CD8-positive, alpha-beta memory T cell (primary cell): ENCODE measurements around the gene ELP5. TPM values are rescaled to one million over a fixed set of nuclear protein-coding genes. Genes with fewer than 3 reads are reported as not detected.
A peak's percentile ranks its signal among the peaks of the same experiment; 100 is the strongest.

ENCODE experiments used
- CTCF ChIA-PET: fragments of 350-600 bp; sonication (Branson Sonifier 250); formaldehyde crosslinking; loops from one replicate; lab custom pipeline; 2021; ENCODE audit warnings: antibody characterized with exemption; lab: Charles Lee
- POLR2A ChIA-PET: fragments of 350-600 bp; sonication (Branson Sonifier 250); formaldehyde crosslinking; loops from one replicate; lab custom pipeline; 2021; ENCODE audit warnings: antibody characterized with exemption; lab: Charles Lee
- DNase-seq, 5 donors: peaks; one replicate each; pipeline versions ENCODE4 v3.0.0 to v3.0.0-alpha.2; 2020 to 2022; ENCODE audit warnings: mixed read lengths in 1 of 5
- H3K27ac ChIP-seq: one replicate; pipeline ENCODE4 v1.7.0; 2013; ENCODE audit warnings: low read depth, mild to moderate bottlenecking, low read length, moderate library complexity
- H3K27me3 ChIP-seq: 2 replicates; pipeline ENCODE4 v1.7.0; 2013; ENCODE audit warnings: low read length, mild to moderate bottlenecking; ENCODE audit not compliant: insufficient read depth, poor library complexity, severe bottlenecking
- H3K36me3 ChIP-seq: 2 replicates; pipeline ENCODE4 v1.7.0; 2013; ENCODE audit warnings: mild to moderate bottlenecking, low read length, moderate library complexity; ENCODE audit not compliant: insufficient read depth
- H3K4me1 ChIP-seq: 2 replicates; pipeline ENCODE4 v1.7.0; 2013; ENCODE audit warnings: mild to moderate bottlenecking, low read length, moderate library complexity; ENCODE audit not compliant: insufficient read depth
- H3K4me3 ChIP-seq: 2 replicates; pipeline ENCODE4 v1.7.0; 2013; ENCODE audit warnings: mild to moderate bottlenecking, low read length
- H3K9me3 ChIP-seq: 2 replicates; pipeline ENCODE4 v1.7.0; 2013; ENCODE audit warnings: mild to moderate bottlenecking, low read length
- H3K27ac Mint-ChIP-seq, 8 donors: one replicate each; pipeline ENCODE4 v1.8.0; 2020 to 2021; ENCODE audit warnings: mixed read lengths in 8 of 8, mild to moderate bottlenecking in 6 of 8, inconsistent platforms in 3 of 8, moderate library complexity in 3 of 8
- H3K27me3 Mint-ChIP-seq, 2 donors: one replicate each; pipeline ENCODE4 v1.8.0; 2020 to 2021; ENCODE audit warnings: mixed read lengths in 2 of 2, mild to moderate bottlenecking in 1 of 2, moderate library complexity in 1 of 2
- H3K36me3 Mint-ChIP-seq, 3 donors: one replicate each; pipeline ENCODE4 v1.8.0; 2020 to 2021; ENCODE audit warnings: mixed read lengths in 3 of 3, inconsistent platforms in 1 of 3, mild to moderate bottlenecking in 1 of 3
- H3K4me1 Mint-ChIP-seq, 3 donors: one replicate each; pipeline ENCODE4 v1.8.0; 2020 to 2021; ENCODE audit warnings: mixed read lengths in 3 of 3, inconsistent platforms in 1 of 3, mild to moderate bottlenecking in 1 of 3
- H3K4me3 Mint-ChIP-seq, 7 donors: one replicate each; pipeline ENCODE4 v1.8.0; 2020 to 2021; ENCODE audit warnings: mixed read lengths in 7 of 7, mild to moderate bottlenecking in 6 of 7, moderate library complexity in 4 of 7, inconsistent platforms in 2 of 7
- H3K9me3 Mint-ChIP-seq, 5 donors: one replicate each; pipeline ENCODE4 v1.8.0; 2020 to 2022; ENCODE audit warnings: mixed read lengths in 5 of 5, mild to moderate bottlenecking in 3 of 5, moderate library complexity in 2 of 5, inconsistent platforms in 1 of 5
- polyA plus RNA-seq: library from polyadenylated mRNA; unstranded; fragments of 300-500 nt; fragmentation: Illumina TruSeq; gene quantifications from one replicate; pipeline ENCODE4 v1.2.3, GENCODE V29; 2021
- total RNA-seq, 2 experiments: library from RNA; stranded (reverse); gene quantifications; one replicate each; pipeline ENCODE4 v1.2.3, GENCODE V29; 2021

The ELP5 gene
- total and polyA plus RNA-seq, 3 experiments from 2014 or later = 84.8 to 111 (median 106) TPM

DNA sequence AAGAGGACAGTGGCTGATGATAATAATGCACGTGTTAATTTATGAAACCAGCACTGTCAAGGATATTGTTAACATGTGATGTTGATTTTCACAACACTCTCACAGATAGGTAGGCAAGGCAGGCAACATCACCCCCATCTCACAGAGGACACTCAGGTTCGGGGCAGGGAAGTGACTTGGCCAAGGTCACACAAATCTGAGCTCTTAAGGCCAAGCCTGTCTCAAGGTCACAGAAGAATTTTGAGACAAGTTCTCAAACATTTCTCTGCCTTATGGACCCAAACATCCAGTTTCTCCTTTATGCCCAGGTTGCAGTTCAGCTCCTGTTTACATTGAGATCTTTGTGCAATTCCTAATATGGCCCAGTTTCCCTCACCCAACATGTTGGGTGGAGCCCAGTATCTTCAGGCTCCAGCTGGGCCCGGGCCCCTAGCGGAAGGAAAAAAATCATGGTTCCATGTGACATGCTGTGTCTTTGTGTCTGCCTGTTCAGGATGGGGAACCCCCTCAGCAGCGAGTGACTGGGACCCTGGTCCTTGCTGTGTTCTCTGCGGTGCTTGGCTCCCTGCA is 30.8 kb downstream of the ELP5 start:
- peak overlapping the region in 1 of 8 donors; percentile 24 for H3K27ac Mint-ChIP-seq
- H3K9me3 Mint-ChIP-seq = no peaks in the 10 kb centered on the region
- H3K27me3 ChIP-seq = peaks cover 8% of the 10 kb centered on the region
- no peak for DNase-seq
- H3K4me3 Mint-ChIP-seq = peak overlapping the region in 2 of 7 donors; percentile 32 to 49
- H3K27me3 Mint-ChIP-seq = peaks cover 28 to 48% of the 10 kb centered on the region in 2 donors
- H3K27ac ChIP-seq = no peak overlapping the region
- H3K4me1 ChIP-seq = peaks cover 20% of the 10 kb centered on the region
- H3K4me3 ChIP-seq = no peak overlapping the region
- H3K36me3 Mint-ChIP-seq = no peaks in the 10 kb centered on the region
- POLR2A ChIA-PET = interaction anchor here (0.7 to 1.0 kb wide), 3 partner anchors 11 to 152 kb away, joined by 3 to 4 read pairs (median 3); partner anchors contain the start of gene TMEM102
- CTCF ChIA-PET = interaction anchor here (1.4 to 8.4 kb wide), 4 partner anchors 10 to 105 kb away, joined by 3 to 87 read pairs (median 6); no protein-coding TSS in a partner anchor
- peaks cover 13 to 25% (median 14%) of the 10 kb centered on the region in 3 donors for H3K4me1 Mint-ChIP-seq
- no peaks in the 10 kb centered on the region for H3K9me3 ChIP-seq
- no peaks in the 10 kb centered on the region for H3K36me3 ChIP-seq

DNA sequence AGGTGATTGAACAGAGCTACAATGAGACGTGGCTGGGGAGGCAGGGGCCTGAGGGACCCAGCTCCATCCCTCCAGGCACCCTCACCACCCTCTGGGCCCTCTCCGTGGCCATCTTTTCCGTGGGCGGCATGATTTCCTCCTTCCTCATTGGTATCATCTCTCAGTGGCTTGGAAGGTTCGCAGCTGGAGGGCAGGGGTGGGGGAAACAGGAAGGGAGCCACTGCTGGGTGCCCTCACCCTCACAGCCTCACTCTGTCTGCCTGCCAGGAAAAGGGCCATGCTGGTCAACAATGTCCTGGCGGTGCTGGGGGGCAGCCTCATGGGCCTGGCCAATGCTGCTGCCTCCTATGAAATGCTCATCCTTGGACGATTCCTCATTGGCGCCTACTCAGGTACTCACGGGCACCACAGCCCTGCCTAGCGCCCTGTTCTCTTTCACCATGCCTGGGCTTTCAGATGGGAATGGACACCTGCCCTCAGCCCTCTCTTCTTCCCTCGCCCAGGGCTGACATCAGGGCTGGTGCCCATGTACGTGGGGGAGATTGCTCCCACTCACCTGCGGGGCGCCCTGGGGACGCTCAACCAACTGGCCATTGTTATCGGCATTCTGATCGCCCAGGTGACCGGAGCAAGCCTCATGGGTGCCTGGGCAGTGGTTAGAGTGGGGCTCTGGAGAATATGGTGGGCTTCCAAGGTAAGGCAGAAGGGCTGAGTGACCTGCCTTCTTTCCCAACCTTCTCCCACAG is 31.6 kb downstream of the ELP5 start:
- H3K9me3 Mint-ChIP-seq = no peaks in the 10 kb centered on the region
- no peaks in the 10 kb centered on the region for H3K36me3 Mint-ChIP-seq
- peaks cover 13 to 25% (median 14%) of the 10 kb centered on the region in 3 donors for H3K4me1 Mint-ChIP-seq
- no peak overlapping the region for H3K27ac Mint-ChIP-seq
- peak overlapping the region in 1 of 7 donors; percentile 41 for H3K4me3 Mint-ChIP-seq
- Histone ChIP-seq H3K4me3 (no peak overlapping the region), H3K27ac (no peak overlapping the region), H3K36me3 (no peaks in the 10 kb centered on the region), H3K27me3 (peaks cover 8% of the 10 kb centered on the region), H3K4me1 (peaks cover 20% of the 10 kb centered on the region), H3K9me3 (no peaks in the 10 kb centered on the region)
- CTCF ChIA-PET = interaction anchor here (1.1 to 8.4 kb wide), 4 partner anchors 9 to 72 kb away, joined by 3 to 87 read pairs (median 6); no protein-coding TSS in a partner anchor
- peaks cover 34 to 51% of the 10 kb centered on the region in 2 donors for H3K27me3 Mint-ChIP-seq
- POLR2A ChIA-PET = interaction anchor here (0.7 to 1.0 kb wide), 3 partner anchors 10 to 152 kb away, joined by 3 to 4 read pairs (median 3); partner anchors contain the start of gene TMEM102
- DNase-seq = no peak

DNA sequence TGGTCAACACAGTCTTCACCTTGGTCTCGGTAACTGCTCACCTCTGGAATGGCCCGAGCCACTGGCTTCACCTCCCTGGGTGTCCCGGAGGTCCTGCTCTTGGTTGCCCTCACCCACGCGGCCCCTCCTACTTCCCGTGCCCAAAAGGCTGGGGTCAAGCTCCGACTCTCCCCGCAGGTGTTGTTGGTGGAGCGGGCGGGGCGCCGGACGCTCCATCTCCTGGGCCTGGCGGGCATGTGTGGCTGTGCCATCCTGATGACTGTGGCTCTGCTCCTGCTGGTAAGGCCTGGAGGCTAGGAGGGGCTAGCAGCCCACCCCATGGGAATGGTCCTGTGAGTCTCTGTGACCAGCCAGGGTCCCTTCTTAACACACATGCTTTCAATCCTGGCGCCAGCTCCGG is 32.9 kb downstream of the ELP5 start:
- peaks cover 8% of the 10 kb centered on the region for H3K27me3 ChIP-seq

DNA sequence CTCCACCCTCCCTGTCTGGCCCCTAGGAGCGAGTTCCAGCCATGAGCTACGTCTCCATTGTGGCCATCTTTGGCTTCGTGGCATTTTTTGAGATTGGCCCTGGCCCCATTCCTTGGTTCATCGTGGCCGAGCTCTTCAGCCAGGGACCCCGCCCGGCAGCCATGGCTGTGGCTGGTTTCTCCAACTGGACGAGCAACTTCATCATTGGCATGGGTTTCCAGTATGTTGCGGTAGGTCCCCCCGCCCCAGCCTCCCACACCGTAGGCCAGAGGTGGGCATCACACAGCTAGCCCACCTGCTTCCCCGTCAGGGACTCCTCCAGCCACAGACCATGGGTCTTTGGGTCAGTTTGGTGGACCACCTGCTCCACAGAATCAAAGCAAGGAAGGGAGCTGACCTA is 33.7 kb downstream of the ELP5 start:
- Mint-ChIP-seq H3K36me3 (no peaks in the 10 kb centered on the region), H3K27ac (no peak overlapping the region), H3K27me3 (peaks cover 38 to 52% of the 10 kb centered on the region in 2 donors), H3K4me1 (peaks cover 3 to 23% (median 7%) of the 10 kb centered on the region in 3 donors), H3K4me3 (no peak overlapping the region), H3K9me3 (no peaks in the 10 kb centered on the region)
- DNase-seq = no peak
- ChIA-PET CTCF (interaction anchor here (1.2 to 8.4 kb wide), 2 partner anchors 12 to 240 kb away, joined by 4 to 87 read pairs; no protein-coding TSS in a partner anchor), POLR2A (interaction anchor here (0.6 to 1.1 kb wide), 3 partner anchors 149 to 298 kb away, joined by 3 to 7 read pairs (median 4); partner anchors contain the start of genes MPDU1 and TMEM102)
- H3K27me3 ChIP-seq = peaks cover 8% of the 10 kb centered on the region
- H3K36me3 ChIP-seq = no peaks in the 10 kb centered on the region
- peaks cover 19% of the 10 kb centered on the region for H3K4me1 ChIP-seq
- H3K4me3 ChIP-seq = no peak overlapping the region
- no peak overlapping the region for H3K27ac ChIP-seq
- no peaks in the 10 kb centered on the region for H3K9me3 ChIP-seq

More for the DNA sequence above, 32.9 kb downstream of the ELP5 start:
- peaks cover 20% of the 10 kb centered on the region for H3K4me1 ChIP-seq
- no peaks in the 10 kb centered on the region for H3K9me3 ChIP-seq
- H3K27ac Mint-ChIP-seq = peak overlapping the region in 1 of 8 donors; percentile 65
- no peak for DNase-seq
- H3K27me3 Mint-ChIP-seq = peaks cover 36 to 52% of the 10 kb centered on the region in 2 donors
- H3K9me3 Mint-ChIP-seq = no peaks in the 10 kb centered on the region
- H3K4me3 Mint-ChIP-seq = no peak overlapping the region
- H3K36me3 Mint-ChIP-seq = no peaks in the 10 kb centered on the region
- H3K27ac ChIP-seq = no peak overlapping the region
- no peak overlapping the region for H3K4me3 ChIP-seq
- H3K4me1 Mint-ChIP-seq = peaks cover 11 to 25% (median 14%) of the 10 kb centered on the region in 3 donors
- CTCF ChIA-PET = interaction anchor here (8.4 kb wide), 1 partner anchor 13 kb away, joined by 87 read pairs; no protein-coding TSS in a partner anchor
- no peaks in the 10 kb centered on the region for H3K36me3 ChIP-seq
- POLR2A ChIA-PET = no interaction called here

DNA sequence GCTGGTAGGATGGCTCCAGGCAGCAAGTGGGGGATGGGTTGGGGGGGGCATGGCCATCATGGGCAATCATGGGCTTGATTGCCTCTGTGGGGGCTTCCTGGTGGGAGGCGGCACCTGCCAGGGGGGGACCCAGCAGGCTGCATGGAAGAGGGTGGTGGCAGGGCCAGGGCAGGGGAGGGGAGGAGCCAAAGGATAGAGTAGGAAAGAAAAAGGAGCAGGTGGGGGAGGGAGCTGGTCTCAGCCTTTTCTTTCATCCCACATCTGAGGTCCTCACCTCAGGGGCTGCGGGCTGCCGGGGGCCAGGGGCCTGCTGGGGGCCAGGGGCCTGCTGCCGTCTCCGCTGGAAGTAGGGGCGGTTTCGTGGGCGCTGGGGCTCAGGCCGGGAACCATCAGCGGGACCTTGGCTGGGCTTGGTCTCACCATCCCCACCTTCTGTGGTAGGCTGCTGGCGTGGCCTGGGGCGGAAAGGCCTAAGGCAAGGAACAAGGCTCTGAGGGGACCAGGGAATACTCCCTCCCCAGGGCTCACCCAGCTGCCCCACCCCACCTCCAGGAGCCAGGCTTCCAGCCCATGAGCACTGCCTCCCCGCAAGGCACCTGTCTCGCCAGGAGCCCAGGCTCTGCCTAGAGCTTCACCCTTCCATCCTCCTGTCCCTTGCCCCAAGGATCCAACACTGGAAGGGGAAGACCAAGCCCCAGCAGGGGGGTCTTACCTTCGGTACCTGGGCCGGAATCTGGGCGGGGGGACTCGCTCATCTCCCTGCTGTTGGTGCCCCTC is 37.4 kb downstream of the ELP5 start:
- POLR2A ChIA-PET = no interaction called here
- Mint-ChIP-seq H3K27me3 (peaks cover 37 to 38% of the 10 kb centered on the region in 2 donors), H3K4me3 (no peak overlapping the region), H3K36me3 (no peaks in the 10 kb centered on the region), H3K9me3 (no peaks in the 10 kb centered on the region), H3K4me1 (peaks cover 4 to 7% (median 6%) of the 10 kb centered on the region in 3 donors), H3K27ac (peak overlapping the region in 1 of 8 donors; percentile 79)
- Histone ChIP-seq H3K27ac (no peak overlapping the region), H3K4me3 (no peak overlapping the region), H3K27me3 (no peaks in the 10 kb centered on the region), H3K4me1 (peaks cover 6% of the 10 kb centered on the region), H3K9me3 (no peaks in the 10 kb centered on the region), H3K36me3 (no peaks in the 10 kb centered on the region)
- CTCF ChIA-PET = interaction anchor here (1.3 kb wide), 1 partner anchor 66 kb away, joined by 3 read pairs; no protein-coding TSS in a partner anchor
- no peak for DNase-seq

DNA sequence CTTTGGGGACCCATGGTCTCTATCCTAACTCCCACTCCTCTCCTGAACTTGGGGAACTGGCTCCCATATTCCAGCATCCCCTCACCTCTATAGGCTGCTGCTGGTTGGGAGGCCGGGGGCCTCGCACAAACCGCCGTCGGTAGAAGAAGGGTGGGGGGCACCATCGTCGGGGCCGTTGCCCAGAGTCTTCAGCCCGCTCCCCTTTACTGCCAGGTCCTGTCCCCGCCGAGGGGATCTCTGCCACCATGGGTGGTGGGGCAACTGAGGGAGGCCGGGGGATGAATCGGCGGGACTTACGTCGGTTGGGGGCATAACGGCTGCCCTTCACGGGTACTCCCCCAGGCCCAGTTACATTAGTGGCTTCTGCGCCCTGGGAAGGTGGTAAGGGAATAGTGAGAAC is 38.2 kb downstream of the ELP5 start:
- no peaks in the 10 kb centered on the region for H3K36me3 Mint-ChIP-seq
- ChIA-PET CTCF (no interaction called here), POLR2A (no interaction called here)
- no peak overlapping the region for H3K4me3 Mint-ChIP-seq
- peaks cover 1% of the 10 kb centered on the region for H3K27me3 ChIP-seq
- no peaks in the 10 kb centered on the region for H3K36me3 ChIP-seq
- H3K9me3 ChIP-seq = no peaks in the 10 kb centered on the region
- peaks cover 34 to 40% of the 10 kb centered on the region in 2 donors for H3K27me3 Mint-ChIP-seq
- H3K27ac ChIP-seq = no peak overlapping the region
- peaks cover 7 to 11% (median 10%) of the 10 kb centered on the region in 3 donors for H3K4me1 Mint-ChIP-seq
- no peak for DNase-seq
- H3K4me3 ChIP-seq = no peak overlapping the region
- peaks cover 10% of the 10 kb centered on the region for H3K4me1 ChIP-seq
- H3K9me3 Mint-ChIP-seq = peaks cover 0 to 1% (median 0%) of the 10 kb centered on the region in 5 donors
- peak overlapping the region in 1 of 8 donors; percentile 79 for H3K27ac Mint-ChIP-seq

DNA sequence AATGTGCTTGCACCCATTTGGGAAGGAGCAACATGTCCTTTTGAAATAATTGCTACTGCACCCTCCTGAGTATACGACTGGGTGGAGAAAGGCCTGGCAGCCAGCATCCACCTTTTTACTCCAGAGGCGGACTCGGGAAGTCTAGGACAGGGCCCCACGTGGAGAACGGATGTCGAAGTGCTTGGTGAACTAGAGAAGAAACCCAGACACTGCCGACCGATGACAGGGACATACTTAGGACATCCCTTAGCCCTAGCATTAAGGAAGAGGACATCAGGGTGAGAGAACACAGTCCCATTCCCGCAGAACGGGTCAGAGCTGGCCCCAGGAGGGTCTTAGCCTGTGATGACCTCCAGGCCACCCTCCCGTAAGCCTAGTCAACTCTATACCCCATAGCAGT is 38.7 kb downstream of the ELP5 start:
- no peak overlapping the region for H3K27ac Mint-ChIP-seq
- Histone ChIP-seq H3K9me3 (no peaks in the 10 kb centered on the region), H3K4me3 (no peak overlapping the region), H3K27ac (no peak overlapping the region), H3K4me1 (peaks cover 14% of the 10 kb centered on the region), H3K36me3 (no peaks in the 10 kb centered on the region), H3K27me3 (peaks cover 6% of the 10 kb centered on the region)
- H3K36me3 Mint-ChIP-seq = no peaks in the 10 kb centered on the region
- peak overlapping the region in 1 of 7 donors; percentile 27 for H3K4me3 Mint-ChIP-seq
- H3K9me3 Mint-ChIP-seq = peaks cover 0 to 2% (median 0%) of the 10 kb centered on the region in 5 donors
- DNase-seq = no peak
- POLR2A ChIA-PET = no interaction called here
- H3K27me3 Mint-ChIP-seq = peaks cover 36 to 37% of the 10 kb centered on the region in 2 donors
- CTCF ChIA-PET = interaction anchor here (1.0 to 1.5 kb wide), 2 partner anchors 65 to 146 kb away, joined by 3 to 5 read pairs; no protein-coding TSS in a partner anchor
- H3K4me1 Mint-ChIP-seq = peaks cover 9 to 16% (median 15%) of the 10 kb centered on the region in 3 donors
